OCI-LY3 (cell line): ENCODE results near the gene DCST1.

Source experiments
- H2AFZ ChIP-seq: fragments of 200-600, 300-600 bp; shearing (Covaris generic); 2 replicates; pipeline ENCODE4 v1.6.0; 2014; ENCODE audit warnings: antibody characterized with exemption, low read depth, low read length
- H3K27ac ChIP-seq: fragments of 200-600, 300-600 bp; sonication (generic); 2 replicates; pipeline ENCODE4 v1.5.1; 2014; ENCODE audit warnings: mild to moderate bottlenecking, low read length, moderate library complexity, mixed read lengths
- H3K27me3 ChIP-seq: fragments of 200-600, 300-600 bp; sonication (generic); 2 replicates; pipeline ENCODE4 v1.6.1; 2014; ENCODE audit warnings: low read depth, low read length, mixed read lengths
- H3K36me3 ChIP-seq: fragments of 200-600, 300-600 bp; sonication (generic); replicated peaks from 2 replicates; pipeline ENCODE3; 2014; ENCODE audit warnings: low read depth, low read length, mixed read lengths
- H3K4me1 ChIP-seq: fragments of 300-600, 200-600 bp; sonication (generic); 2 replicates; pipeline ENCODE4 v1.6.1; 2014; ENCODE audit warnings: low read length, mixed read lengths
- H3K4me2 ChIP-seq: fragments of 200-600, 300-600 bp; sonication (generic); 2 replicates; pipeline ENCODE4 v1.6.1; 2014; ENCODE audit warnings: low read length, mixed read lengths
- H3K4me3 ChIP-seq: fragments of 300-600, 200-600 bp; sonication (generic); 2 replicates; pipeline ENCODE4 v1.5.1; 2014; ENCODE audit warnings: antibody characterized with exemption, mild to moderate bottlenecking, low read length, moderate library complexity
- H3K79me2 ChIP-seq: fragments of 300-600, 200-600 bp; shearing (Covaris generic); 2 replicates; pipeline ENCODE4 v1.6.1; 2014; ENCODE audit warnings: mild to moderate bottlenecking, low read length, mixed read lengths
- H3K9ac ChIP-seq: fragments of 300-600, 200-600 bp; shearing (Covaris generic); 2 replicates; pipeline ENCODE4 v1.6.0; 2014; ENCODE audit warnings: mild to moderate bottlenecking, low read length, moderate library complexity
- H3K9me3 ChIP-seq: fragments of 200-600, 300-600 bp; shearing (Covaris generic); 2 replicates; pipeline ENCODE4 v1.6.1; 2014; ENCODE audit warnings: low read length, mixed read lengths; ENCODE audit not compliant: insufficient read depth
- H4K20me1 ChIP-seq: fragments of 200-600, 300-600 bp; sonication (generic); 2 replicates; pipeline ENCODE4 v1.6.1; 2016; ENCODE audit warnings: low read length, mixed read lengths; ENCODE audit not compliant: insufficient read depth
- CTCF ChIP-seq: fragments of 200-600, 300-600 bp; sonication (generic); IDR thresholded peaks from 2 replicates; pipeline ENCODE4 v1.5.1; 2014; ENCODE audit warnings: antibody characterized with exemption, low read length, low read depth
- EZH2phosphoT487 ChIP-seq: fragments of 200-600 bp; shearing (Covaris generic); IDR thresholded peaks from 2 replicates; pipeline ENCODE4 v1.6.1; 2018; ENCODE audit warnings: antibody characterized with exemption, mixed run types, low read depth

DCST1 gene

DNA sequence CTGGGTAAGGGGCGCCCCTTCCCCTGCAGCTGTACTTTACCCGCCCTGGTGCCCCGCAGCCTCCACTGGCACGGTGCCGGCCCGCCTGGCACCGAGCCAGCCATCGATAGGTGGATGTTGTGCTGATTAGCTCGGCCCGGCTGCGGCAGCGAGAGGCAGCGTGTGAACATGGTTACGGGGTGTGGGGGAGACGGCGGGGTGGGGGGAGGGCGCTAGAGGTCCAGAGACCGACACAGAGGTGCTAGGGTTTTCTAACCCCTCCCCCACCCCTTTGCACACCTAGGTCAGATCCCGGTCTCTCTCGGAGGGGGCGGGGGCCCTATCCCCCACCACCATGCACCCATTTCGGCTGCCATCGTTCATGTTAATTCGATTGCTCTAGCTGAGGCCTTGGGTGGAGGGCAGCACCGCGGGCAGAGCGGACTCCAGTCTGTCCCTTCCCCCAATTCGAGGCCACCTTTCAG lies 36.6 kb downstream of the DCST1 start:
- Histone ChIP-seq H3K9ac (no peak overlapping the region), H3K4me1 (peaks cover 6% of the 10 kb centered on the region), H3K27ac (no peak overlapping the region), H3K27me3 (no peaks in the 10 kb centered on the region), H3K79me2 (peaks cover under 1% of the 10 kb centered on the region), H3K4me2 (peak overlapping the region; percentile 58), H2AFZ (no peak overlapping the region), H3K9me3 (no peaks in the 10 kb centered on the region), H3K36me3 (peaks cover 30% of the 10 kb centered on the region), H4K20me1 (peaks cover under 1% of the 10 kb centered on the region; the same call in 1 of the 2 replicates), H3K4me3 (peak overlapping the region; percentile 65)
- no peak for TF ChIP-seq CTCF
- TF ChIP-seq EZH2phosphoT487, result no peak

DNA sequence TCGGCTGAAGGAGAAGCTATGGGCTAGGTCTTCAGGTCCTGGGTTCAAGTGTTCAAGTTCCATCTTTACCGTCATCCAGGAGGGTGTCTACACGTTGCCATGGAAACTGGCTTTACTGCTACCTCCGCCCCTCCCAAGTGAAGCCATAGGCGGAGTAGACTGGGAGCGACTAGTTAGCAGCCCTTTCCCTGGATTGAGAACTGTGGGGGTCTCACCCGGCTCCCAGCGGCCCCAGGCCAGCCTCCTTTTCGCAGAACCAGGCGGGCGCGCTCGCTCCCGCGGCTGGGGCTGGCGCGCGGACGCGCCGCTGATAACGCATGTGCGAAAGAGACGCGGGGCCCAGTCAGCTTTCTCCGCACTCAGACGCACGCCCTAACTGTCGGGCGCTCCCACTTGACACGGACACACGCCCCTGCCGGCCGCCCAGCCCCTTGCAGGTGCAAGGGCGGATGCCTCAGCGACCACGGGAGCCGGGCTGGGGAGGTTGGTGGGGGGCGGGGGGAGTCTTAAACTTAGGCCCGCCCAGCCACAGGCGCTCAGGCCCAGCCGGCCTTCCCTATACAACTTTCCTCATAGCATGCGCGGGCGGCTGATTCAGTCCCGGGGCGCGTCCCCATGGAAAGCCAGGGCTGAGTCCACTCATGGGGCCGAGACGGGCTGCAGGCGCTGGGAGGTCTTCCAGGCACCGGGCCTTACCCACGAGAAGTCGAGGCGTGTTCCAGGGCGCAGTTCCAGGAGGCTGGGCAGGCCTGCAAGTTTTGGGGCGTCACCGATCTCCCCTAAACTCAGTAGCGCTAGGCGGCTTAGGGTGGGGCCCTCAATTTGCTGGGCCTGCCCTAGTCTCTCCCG lies 37.3 kb downstream of the DCST1 start:
- no peak overlapping the region for H3K9ac ChIP-seq

DNA sequence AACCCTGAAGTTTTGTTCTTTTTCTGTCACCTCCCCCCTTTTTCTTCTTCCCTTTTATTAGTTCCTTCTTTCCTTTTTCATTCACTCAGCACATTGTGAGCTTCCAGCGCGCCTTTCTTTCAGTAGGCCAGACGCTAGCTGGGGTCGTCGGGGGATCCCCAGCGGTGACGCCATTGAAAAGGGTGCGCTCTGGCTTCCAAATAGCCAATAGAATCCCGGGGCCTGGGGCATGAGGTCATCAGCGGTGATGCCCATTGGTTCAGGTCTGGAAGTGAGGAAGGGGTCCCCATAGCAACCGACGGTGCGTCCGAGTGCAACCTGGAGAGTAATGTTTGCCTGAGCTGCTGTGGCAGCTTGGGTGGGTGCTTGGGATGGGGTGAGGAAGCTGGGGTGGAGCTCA lies 38.1 kb downstream of the DCST1 start:
- H3K27ac ChIP-seq, result no peak overlapping the region
- no peak overlapping the region for H2AFZ ChIP-seq
- no peaks in the 10 kb centered on the region for H4K20me1 ChIP-seq
- no peak overlapping the region for H3K9ac ChIP-seq
- H3K79me2 ChIP-seq, result no peaks in the 10 kb centered on the region
- H3K36me3 ChIP-seq, result peaks cover 25% of the 10 kb centered on the region
- H3K4me2 ChIP-seq, result no peak overlapping the region
- no peak for TF ChIP-seq EZH2phosphoT487
- no peak for TF ChIP-seq CTCF
- no peaks in the 10 kb centered on the region for H3K9me3 ChIP-seq
- peaks cover 12% of the 10 kb centered on the region for H3K4me1 ChIP-seq
- H3K27me3 ChIP-seq, result no peaks in the 10 kb centered on the region
- H3K4me3 ChIP-seq, result no peak overlapping the region

More for the DNA sequence above, 37.3 kb downstream of the DCST1 start:
- Histone ChIP-seq H3K9me3 (no peaks in the 10 kb centered on the region), H3K4me3 (peak overlapping the region; percentile 65), H3K4me2 (peak overlapping the region; percentile 58), H3K4me1 (peaks cover 6% of the 10 kb centered on the region), H3K27ac (no peak overlapping the region), H4K20me1 (no peaks in the 10 kb centered on the region), H3K79me2 (no peaks in the 10 kb centered on the region), H2AFZ (no peak overlapping the region), H3K27me3 (no peaks in the 10 kb centered on the region), H3K36me3 (peaks cover 30% of the 10 kb centered on the region)
- TF ChIP-seq CTCF, result no peak

DNA sequence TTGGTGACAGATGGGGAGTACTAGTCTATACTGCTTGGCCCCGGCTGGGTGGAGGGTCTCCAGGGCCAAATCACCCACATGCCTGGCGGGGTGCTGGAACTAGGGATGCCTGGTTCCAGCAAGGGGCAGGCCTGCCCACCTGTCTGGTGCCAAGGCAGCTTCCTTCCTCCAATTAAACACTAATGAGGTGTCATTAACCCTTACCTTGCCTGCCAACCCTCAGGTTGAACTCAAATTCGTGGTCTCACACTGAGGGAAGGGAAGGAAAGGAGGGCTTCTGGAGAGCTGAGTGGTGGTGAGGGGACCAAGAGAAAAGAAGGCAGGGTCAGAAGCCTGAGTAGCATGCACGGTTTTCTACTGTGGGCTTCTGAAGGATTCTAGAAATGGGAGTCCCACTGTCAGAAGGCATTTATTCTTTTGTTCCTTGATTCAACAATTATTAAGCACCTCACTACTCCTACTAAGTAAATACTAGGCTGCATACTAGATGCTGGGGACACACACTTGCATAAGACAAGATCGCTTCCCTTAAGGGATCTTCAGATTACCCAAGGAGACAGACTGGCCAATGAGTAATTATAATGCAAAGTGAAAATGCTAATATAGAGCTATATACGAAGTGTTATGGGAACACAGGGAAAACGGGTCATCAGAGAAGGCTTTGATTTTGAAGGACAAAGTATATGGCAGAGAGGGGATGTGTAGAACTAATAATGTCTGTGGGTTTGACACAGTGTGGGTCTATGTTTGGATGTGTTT lies 39.1 kb downstream of the DCST1 start:
- Histone ChIP-seq H3K9me3 (no peaks in the 10 kb centered on the region), H3K27ac (no peak overlapping the region), H3K4me2 (no peak overlapping the region), H3K79me2 (no peaks in the 10 kb centered on the region), H3K4me3 (no peak overlapping the region), H3K4me1 (peaks cover 14% of the 10 kb centered on the region), H4K20me1 (no peaks in the 10 kb centered on the region), H3K36me3 (peaks cover 19% of the 10 kb centered on the region), H3K9ac (no peak overlapping the region), H3K27me3 (no peaks in the 10 kb centered on the region), H2AFZ (no peak overlapping the region)
- no peak for TF ChIP-seq EZH2phosphoT487
- TF ChIP-seq CTCF, result no peak
